ENCODE results near the gene KSR1.

DNA sequence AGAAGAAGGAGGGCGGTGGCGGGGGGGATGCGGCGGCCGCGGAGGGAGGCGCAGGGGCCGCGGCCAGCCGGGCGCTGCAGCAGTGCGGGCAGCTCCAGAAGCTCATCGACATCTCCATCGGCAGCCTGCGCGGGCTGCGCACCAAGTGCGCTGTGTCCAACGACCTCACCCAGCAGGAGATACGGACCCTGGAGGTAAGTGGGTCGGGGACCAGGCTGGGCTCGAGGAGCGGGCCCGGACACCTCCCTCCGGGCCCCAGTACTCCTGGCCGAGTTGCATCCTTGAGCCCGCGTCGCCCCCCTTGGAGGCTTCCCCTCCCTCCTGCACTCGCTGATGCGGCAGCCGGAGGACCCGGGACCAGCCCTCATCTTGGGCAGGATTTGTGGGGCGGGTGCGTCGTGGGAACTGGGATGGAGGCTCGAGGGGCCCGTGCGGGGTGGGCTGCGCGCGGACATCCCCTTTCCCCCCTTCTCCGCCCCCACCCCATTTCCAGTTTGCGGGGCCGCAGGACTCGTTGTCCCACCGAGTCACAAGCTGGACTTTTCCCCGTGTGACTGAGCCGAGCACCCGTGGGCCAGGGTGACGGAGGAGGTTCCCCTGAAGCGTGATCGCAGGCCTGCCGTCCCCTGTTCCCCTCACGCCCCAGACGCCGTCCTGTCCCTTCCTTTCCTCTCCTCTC, 572 bp downstream of the KSR1 start:
- TF ChIP-seq PHF8 (conservative IDR thresholded peaks at IDR 0.05; ENCODE audit: low read depth, low read length) (no peak), TAF1 (IDR thresholded peaks at IDR 0.05; ENCODE audit: low read depth, low read length) (no peak), RNF2 (IDR thresholded peaks at IDR 0.05; ENCODE audit: borderline replicate concordance, low read depth, low read length, missing control alignments, poor library complexity, severe bottlenecking) (no peak), JUN (IDR thresholded peaks at IDR 0.05; ENCODE audit: low read depth, low read length) (no peak), POLR2A (IDR thresholded peaks at IDR 0.05; ENCODE audit: control extremely low read depth in 1 of 2, low read depth in 2 of 2, low read length in 2 of 2) (no peak), SUZ12 (IDR thresholded peaks at IDR 0.05; ENCODE audit: low read length) (no peak), CHD2 (IDR thresholded peaks at IDR 0.05; ENCODE audit: low read length) (no peak), RFX5 (IDR thresholded peaks at IDR 0.05; ENCODE audit: borderline replicate concordance, low read depth, low read length) (no peak), TEAD4 (IDR thresholded peaks at IDR 0.05; ENCODE audit: low read depth, low read length) (no peak), POU5F1 (IDR thresholded peaks at IDR 0.05; ENCODE audit: low read depth, low read length) (no peak)
- TF ChIP-seq, protein P1, sequence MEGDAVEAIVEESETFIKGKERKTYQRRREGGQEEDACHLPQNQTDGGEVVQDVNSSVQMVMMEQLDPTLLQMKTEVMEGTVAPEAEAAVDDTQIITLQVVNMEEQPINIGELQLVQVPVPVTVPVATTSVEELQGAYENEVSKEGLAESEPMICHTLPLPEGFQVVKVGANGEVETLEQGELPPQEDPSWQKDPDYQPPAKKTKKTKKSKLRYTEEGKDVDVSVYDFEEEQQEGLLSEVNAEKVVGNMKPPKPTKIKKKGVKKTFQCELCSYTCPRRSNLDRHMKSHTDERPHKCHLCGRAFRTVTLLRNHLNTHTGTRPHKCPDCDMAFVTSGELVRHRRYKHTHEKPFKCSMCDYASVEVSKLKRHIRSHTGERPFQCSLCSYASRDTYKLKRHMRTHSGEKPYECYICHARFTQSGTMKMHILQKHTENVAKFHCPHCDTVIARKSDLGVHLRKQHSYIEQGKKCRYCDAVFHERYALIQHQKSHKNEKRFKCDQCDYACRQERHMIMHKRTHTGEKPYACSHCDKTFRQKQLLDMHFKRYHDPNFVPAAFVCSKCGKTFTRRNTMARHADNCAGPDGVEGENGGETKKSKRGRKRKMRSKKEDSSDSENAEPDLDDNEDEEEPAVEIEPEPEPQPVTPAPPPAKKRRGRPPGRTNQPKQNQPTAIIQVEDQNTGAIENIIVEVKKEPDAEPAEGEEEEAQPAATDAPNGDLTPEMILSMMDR (IDR thresholded peaks at IDR 0.05; ENCODE audit: control extremely low read depth in 1 of 3, insufficient read depth in 1 of 3, low read depth in 1 of 3, low read length in 3 of 3), result no peak
- TF ChIP-seq, protein P2, sequence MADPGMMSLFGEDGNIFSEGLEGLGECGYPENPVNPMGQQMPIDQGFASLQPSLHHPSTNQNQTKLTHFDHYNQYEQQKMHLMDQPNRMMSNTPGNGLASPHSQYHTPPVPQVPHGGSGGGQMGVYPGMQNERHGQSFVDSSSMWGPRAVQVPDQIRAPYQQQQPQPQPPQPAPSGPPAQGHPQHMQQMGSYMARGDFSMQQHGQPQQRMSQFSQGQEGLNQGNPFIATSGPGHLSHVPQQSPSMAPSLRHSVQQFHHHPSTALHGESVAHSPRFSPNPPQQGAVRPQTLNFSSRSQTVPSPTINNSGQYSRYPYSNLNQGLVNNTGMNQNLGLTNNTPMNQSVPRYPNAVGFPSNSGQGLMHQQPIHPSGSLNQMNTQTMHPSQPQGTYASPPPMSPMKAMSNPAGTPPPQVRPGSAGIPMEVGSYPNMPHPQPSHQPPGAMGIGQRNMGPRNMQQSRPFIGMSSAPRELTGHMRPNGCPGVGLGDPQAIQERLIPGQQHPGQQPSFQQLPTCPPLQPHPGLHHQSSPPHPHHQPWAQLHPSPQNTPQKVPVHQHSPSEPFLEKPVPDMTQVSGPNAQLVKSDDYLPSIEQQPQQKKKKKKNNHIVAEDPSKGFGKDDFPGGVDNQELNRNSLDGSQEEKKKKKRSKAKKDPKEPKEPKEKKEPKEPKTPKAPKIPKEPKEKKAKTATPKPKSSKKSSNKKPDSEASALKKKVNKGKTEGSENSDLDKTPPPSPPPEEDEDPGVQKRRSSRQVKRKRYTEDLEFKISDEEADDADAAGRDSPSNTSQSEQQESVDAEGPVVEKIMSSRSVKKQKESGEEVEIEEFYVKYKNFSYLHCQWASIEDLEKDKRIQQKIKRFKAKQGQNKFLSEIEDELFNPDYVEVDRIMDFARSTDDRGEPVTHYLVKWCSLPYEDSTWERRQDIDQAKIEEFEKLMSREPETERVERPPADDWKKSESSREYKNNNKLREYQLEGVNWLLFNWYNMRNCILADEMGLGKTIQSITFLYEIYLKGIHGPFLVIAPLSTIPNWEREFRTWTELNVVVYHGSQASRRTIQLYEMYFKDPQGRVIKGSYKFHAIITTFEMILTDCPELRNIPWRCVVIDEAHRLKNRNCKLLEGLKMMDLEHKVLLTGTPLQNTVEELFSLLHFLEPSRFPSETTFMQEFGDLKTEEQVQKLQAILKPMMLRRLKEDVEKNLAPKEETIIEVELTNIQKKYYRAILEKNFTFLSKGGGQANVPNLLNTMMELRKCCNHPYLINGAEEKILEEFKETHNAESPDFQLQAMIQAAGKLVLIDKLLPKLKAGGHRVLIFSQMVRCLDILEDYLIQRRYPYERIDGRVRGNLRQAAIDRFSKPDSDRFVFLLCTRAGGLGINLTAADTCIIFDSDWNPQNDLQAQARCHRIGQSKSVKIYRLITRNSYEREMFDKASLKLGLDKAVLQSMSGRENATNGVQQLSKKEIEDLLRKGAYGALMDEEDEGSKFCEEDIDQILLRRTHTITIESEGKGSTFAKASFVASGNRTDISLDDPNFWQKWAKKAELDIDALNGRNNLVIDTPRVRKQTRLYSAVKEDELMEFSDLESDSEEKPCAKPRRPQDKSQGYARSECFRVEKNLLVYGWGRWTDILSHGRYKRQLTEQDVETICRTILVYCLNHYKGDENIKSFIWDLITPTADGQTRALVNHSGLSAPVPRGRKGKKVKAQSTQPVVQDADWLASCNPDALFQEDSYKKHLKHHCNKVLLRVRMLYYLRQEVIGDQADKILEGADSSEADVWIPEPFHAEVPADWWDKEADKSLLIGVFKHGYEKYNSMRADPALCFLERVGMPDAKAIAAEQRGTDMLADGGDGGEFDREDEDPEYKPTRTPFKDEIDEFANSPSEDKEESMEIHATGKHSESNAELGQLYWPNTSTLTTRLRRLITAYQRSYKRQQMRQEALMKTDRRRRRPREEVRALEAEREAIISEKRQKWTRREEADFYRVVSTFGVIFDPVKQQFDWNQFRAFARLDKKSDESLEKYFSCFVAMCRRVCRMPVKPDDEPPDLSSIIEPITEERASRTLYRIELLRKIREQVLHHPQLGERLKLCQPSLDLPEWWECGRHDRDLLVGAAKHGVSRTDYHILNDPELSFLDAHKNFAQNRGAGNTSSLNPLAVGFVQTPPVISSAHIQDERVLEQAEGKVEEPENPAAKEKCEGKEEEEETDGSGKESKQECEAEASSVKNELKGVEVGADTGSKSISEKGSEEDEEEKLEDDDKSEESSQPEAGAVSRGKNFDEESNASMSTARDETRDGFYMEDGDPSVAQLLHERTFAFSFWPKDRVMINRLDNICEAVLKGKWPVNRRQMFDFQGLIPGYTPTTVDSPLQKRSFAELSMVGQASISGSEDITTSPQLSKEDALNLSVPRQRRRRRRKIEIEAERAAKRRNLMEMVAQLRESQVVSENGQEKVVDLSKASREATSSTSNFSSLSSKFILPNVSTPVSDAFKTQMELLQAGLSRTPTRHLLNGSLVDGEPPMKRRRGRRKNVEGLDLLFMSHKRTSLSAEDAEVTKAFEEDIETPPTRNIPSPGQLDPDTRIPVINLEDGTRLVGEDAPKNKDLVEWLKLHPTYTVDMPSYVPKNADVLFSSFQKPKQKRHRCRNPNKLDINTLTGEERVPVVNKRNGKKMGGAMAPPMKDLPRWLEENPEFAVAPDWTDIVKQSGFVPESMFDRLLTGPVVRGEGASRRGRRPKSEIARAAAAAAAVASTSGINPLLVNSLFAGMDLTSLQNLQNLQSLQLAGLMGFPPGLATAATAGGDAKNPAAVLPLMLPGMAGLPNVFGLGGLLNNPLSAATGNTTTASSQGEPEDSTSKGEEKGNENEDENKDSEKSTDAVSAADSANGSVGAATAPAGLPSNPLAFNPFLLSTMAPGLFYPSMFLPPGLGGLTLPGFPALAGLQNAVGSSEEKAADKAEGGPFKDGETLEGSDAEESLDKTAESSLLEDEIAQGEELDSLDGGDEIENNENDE (IDR thresholded peaks at IDR 0.05; ENCODE audit: insufficient replicate concordance, low read length), result no peak

Measured in H1 (cell line).